A673 (cell line): Measurements from ENCODE around the gene QRICH2.

ENCODE experiments used
- CTCF ChIP-seq: fragments of 300-800, 200-600 bp; sonication (generic); conservative IDR thresholded peaks from 2 replicates; pipeline ENCODE4 v1.5.1; 2017; ENCODE audit warnings: low read depth, mild to moderate bottlenecking, antibody characterized with exemption, low read length, moderate library complexity, mixed read lengths
- EZH2 ChIP-seq: fragments of 200-600 bp; sonication (generic); IDR thresholded peaks from 2 replicates; pipeline ENCODE4 v1.6.1; 2017; ENCODE audit warnings: borderline replicate concordance, low read depth, mild to moderate bottlenecking, mixed read lengths, antibody characterized with exemption, low read length; ENCODE audit not compliant: poor library complexity, severe bottlenecking

- no peak for TF ChIP-seq CTCF
- TF ChIP-seq EZH2 = no peak
Measured at GRCh38 chr17:76238847-76239537, 69.1 kb downstream of the QRICH2 start.
